Measurements from ENCODE around the gene TWIST1.

Gene TWIST1

DNA sequence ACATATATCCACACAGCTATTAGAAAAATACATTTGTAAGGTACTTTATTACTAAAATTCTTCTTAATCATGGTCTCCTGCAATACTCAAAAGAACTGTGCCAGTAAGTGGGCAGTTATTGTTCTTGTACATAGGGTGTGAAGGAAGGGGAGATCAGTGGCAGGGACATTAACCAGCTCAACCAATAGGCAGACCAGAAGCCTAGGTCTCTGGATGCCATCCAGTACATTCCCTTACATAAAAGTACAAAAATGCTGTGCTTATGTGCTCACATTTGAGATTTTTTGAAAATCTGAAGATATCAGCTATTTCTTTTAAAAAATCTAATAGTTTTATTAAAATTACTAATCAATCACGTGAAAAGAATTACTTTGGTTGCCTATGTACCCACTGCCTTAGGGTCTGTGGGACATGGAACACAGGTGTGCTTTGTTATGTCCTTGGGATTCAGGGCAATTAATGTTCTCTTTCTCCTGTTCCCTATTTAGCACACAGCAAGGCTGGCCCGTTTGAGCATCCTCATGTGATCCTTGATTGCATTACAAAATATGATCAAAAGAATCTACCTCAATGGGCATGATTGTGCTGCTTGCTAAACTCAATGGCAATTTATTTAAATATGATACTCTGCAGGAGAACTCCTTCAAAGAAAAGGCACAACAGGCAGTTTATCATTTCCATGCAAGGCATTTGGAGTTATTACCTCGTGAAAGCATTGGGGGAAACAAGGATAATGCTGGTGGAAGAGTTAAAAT lies 22.7 kb downstream of the TWIST1 start:
- ATAC-seq, result no peak

DNA sequence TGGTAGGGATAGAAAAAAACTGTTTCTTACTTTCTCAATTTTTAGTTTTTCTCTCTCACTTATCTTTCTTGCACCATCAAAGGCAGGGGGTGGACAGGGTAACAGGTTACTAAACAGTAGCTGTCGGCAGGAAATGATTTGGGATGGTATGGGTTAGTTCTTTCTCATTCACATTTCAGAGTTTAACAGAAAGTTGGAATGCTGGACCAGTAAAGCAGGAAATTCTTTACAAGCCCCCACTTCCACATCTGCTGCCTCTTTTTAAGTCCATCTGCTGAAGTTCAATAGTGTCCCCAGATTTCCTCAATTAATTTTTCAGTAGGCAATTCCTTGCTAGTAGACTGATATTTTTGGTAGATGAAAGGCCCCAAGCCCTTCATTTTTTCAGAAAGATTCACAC lies 23.3 kb downstream of the TWIST1 start:
- ATAC-seq, result no peak

DNA sequence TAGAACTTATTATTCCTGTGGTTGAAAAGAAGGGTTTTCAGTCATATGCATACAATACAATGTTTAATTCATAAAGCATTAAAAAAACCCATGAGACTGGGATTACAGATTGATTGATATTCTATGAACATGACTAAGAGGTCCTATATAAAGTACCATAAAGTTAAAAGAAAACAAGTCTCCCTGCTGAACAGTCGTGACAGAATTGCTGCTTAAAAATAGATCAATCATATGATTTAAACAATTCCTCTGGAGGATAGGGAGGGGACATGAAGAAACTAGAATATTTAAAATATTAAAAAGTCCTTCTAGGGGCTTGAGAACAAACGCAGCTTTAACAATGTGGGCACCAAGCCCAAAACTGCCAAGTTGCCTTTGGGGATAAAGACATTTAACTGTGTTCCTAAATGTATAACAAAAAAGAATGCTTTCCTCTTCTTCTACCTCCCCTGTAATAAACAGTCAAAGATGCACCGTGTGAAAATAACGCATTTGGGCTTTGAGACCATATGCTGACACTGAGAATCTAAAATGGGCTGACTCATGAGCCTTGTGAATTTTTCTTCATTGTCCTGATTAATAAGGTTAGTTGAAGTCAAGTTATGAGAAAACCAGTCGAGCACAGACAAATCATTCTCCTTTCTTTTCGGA lies 25.8 kb downstream of the TWIST1 start:
- ATAC-seq, result no peak

DNA sequence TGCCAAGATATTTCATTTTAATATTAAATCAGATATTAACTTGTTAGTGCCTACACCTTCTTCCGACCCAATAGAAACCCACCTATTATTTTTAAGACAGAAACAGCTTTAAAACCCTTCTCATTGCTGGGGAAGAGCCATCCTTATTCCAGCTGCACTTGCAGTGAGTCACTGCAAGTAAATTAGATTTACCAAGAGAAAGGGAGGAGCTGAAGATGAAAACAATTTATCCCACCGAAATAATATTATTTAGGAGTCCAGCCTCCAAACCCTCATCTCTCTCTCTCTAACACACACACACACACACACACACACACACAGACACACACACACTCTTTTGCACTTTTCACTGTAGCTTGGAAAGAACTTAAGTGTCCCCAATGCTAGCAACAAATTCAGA lies 26.9 kb downstream of the TWIST1 start:
- ATAC-seq, result no peak

DNA sequence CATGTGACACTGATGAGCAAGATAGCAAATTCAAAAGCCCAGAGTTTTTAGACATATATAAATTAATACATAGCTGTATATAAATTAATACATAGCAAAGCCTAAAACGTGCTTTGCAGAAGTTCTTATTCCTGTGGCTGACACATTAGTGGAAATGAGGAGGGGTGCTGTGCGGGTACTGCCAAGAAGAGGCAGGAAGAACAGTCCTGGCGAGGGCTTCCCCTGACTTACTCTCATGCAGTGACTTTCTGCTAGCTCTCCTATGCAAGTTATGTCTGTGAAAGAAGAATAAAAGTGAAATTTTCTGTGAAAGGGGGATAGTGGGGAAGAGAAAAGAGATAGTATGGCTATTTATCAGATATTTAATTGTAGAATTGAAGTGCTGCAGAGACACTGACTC lies 27.6 kb downstream of the TWIST1 start:
- ATAC-seq, result no peak

DNA sequence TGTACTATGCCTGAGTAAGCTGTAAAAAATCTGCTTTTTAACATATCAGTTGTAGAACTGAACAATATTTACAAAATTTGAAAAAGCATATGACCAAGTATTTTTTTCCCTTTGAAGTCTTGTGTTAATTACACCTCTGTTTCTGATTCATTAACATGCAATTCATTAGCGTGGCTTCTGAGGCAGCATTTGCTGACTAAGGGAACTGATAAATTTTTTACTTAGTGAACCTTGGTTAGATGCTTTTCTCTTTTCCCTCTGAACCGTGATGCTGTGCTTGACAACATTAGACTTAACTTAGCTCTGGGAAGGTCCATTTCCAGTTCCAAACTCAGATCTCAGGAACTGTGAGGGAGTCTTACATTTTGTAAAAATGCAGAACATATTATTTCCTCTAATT lies 28.1 kb downstream of the TWIST1 start:
- no peak for ATAC-seq

DNA sequence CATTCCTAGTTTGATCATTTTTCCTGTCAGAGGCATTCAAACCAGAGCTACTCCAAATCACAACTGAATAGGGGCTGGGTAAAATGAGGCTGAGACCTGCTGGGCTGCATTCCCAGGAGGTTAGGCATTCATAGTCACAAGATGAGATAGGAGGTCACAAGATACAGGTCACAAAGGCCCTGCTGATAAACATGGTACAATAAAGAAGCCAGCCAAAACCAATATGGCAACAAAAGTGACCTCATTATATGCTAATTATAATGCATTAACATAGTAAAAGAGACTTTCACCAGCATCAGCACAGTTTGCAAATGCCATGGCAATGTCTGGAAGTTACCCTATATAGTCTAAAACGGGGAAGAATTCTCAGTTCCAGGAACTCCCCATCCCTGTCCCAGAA lies 37.3 kb downstream of the TWIST1 start:
- no peak for ATAC-seq

DNA sequence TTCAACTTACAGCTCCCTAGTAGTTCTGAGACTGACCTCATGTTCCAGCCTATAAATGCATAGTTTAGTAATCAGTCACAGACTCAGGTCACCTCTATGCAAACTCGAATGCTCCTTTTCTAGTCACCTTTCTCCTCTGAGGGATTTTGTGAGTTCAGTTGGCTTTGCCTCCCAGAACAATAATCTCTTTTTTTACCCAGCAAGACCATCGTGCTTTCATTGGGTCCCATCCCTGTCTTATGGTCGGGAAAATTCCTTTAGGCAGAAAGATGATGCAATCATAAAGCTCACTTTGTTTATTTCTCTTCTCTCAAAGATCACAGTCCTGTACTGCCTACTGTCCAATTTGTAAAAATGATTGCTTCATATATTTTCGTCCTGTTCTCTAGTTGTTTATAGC lies 38.4 kb downstream of the TWIST1 start:
- ATAC-seq, result no peak

DNA sequence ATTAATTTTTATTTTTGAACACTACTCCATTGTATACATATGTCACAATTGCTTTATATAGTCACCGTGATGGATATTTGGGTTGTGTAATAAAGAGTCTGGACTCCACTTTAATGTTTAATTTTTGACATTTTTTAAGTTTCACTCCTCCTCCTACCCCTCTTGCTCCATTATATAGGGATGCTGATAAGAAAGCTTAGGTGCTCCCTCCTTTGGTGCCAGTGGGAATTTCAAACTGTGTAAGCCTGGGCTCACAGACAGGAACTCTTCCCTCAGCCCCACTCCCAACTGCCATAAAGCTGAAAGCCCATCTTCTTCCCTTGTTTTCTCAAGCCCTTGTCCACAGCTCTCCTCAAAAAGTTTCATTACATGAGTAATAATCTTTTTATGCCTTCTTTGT lies 47.6 kb downstream of the TWIST1 start:
- ATAC-seq, result no peak

DNA sequence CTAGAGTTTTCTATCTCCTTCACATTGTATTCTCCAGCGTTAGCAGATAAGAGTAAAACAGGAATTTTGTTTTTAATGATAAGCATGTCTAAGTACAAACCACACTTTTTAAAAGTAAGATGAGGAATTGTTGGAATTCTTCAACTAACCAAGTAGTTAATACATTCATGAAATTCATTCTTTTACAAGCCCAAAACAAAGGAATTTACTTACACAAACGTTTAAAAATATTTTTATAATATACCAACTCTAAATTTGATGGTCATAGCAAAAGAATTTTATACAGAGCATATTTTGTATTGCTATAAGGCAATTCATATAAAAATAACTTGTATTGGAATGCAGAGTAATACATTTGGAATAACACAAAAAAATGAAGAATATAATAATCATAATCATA lies 51.3 kb downstream of the TWIST1 start:
- no peak for ATAC-seq
